ENCODE data around the gene ASIC4. TPM values are rescaled to one million over a fixed set of nuclear protein-coding genes. Genes with fewer than 3 reads are reported as not detected.

The ASIC4 gene
- total RNA-seq, 4 donors from 2014 or later, result not detected

DNA sequence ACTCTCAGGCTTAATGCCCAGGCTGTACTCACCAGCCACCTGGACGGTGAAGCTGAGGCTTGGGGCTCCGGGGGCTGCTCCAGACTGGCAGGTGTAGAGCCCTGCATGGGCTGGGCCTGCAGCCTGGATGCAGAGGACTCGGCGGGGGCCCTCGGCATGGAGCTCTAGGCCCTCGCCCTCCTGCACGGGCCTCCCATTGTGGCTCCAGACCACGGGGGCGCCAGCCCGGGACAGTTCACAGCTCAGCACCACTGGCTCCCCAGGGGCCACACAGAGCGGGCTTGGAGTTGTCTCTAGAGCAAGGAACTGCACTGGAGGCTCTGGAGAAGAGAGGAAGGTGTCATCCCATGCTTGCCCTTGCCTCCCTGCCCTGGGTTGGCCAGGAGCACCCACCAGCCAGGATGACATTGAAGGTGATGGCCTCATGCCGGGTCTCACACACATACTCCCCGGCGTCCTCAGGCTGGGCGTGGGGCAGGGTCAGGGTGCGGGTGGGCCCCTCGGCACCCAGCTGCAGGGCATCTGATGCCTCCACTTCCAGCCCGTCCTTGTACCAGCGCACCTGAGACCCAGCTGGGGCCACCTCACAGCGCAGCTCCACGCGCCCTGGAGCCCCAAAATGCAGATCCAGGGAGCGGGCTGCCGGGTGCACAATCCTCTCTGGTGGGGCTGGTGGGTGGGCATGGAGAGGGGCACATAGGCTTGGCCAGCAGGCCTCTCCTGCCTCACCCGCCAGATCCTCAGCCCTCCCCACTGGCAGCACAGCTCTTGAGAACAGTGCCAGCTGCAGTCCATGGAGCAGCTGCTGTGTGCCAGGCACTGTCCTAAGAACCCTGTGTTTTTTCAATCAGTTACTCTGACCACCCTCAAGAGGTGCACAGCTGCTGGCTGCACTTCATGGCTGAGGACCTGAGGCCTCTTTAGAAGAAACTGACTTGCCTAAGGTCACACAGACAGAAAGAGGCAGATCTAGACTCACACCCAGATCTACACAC, 43.8 kb downstream of the ASIC4 start:
- TF ChIP-seq, protein P1, sequence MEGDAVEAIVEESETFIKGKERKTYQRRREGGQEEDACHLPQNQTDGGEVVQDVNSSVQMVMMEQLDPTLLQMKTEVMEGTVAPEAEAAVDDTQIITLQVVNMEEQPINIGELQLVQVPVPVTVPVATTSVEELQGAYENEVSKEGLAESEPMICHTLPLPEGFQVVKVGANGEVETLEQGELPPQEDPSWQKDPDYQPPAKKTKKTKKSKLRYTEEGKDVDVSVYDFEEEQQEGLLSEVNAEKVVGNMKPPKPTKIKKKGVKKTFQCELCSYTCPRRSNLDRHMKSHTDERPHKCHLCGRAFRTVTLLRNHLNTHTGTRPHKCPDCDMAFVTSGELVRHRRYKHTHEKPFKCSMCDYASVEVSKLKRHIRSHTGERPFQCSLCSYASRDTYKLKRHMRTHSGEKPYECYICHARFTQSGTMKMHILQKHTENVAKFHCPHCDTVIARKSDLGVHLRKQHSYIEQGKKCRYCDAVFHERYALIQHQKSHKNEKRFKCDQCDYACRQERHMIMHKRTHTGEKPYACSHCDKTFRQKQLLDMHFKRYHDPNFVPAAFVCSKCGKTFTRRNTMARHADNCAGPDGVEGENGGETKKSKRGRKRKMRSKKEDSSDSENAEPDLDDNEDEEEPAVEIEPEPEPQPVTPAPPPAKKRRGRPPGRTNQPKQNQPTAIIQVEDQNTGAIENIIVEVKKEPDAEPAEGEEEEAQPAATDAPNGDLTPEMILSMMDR (IDR thresholded peaks at IDR 0.05; ENCODE audit: low read depth), result no peak

DNA sequence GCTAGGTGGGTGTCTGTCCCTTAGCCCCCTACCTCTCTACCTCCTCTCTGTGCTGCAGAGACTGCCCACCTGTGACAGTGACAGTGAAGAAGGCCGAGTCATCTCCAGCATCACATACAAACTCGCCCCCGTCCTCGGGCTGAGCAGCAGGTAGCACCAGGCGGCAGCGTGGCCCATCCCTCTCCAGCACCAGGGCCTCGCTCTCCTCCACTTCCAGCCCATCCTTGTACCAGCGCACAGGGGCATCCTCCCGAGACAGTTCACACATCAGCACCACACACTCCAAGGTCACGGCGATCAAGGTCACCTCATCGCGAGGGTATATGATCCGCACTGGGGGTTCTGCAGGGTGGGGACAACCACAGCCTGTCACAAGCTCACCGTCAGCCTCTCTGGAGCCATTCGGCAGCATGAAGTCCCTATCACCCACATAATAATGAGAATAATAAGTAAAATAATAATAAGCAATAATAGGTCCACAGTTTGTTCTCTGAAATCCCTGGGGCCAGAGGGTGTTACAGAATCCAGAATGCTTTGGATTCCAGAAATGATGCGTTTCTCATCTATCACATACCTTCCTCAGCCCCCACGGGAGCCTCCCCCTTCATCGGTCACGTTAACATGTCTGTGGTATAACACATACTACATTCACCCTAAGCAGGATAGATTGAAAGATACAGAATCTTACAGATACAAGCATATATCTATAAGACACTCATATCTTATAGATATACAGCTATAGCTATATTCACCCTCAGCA, 45.1 kb downstream of the ASIC4 start:
- TF ChIP-seq, protein P1 (IDR thresholded peaks at IDR 0.05; ENCODE audit: low read depth), result no peak

DNA sequence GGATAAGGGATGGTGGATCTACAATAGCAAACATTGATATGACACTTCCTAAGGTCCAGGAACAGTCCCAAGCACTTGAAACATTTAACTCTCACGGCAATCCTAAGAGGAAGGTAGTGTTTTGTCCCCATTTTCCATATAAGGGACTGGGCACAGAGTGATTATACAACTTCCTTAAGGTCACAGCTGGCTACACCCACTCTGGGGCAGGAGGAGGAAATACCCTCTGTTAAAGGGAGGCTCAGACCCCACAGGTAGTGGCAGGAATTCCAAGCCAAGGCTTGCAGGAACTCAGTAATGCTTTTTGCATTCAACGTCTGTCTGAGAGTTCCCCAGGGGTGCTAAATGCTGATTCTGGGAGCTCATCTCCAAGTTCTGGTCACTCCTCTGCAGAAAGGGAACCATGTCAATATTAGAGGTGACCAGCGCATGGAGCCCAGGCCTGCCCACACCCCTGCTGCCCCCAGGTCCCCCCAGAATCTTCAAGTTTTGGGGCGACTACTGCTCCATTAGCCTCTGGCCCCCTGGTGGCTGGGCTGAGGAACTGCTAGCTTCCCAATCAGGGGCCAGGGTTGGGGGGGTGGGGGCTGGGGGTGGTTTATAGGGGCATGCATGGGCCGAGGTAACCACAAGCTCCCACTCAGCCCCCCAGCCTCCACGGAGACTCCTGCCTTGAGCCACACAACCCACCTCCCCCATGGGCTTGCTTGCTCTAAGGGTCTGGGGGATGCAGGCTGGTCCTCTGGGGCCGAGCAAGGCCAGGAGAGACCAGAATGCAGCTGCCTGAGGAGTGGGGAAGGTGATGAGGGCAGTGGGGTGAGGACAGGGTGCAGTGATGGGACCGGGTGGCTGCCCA, 46.0 kb downstream of the ASIC4 start:
- TF ChIP-seq, protein P1 (IDR thresholded peaks at IDR 0.05; ENCODE audit: low read depth), result no peak

DNA sequence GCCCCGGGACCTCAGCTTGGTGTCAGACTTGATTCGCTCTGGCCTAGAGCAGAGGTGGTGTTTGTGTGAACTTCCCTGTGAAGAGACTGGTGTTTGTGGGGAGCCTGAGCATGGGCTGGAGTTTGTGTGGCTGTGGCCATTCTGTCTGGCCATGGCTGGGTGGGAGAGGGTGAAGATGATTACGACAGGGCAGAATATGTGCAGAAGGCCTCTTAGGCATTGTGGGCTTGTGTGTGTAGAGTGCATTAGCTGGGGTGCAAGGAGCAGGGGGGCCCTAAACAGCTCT, 46.6 kb downstream of the ASIC4 start:
- TF ChIP-seq, protein P1 (IDR thresholded peaks at IDR 0.05; ENCODE audit: low read depth), result no peak

DNA sequence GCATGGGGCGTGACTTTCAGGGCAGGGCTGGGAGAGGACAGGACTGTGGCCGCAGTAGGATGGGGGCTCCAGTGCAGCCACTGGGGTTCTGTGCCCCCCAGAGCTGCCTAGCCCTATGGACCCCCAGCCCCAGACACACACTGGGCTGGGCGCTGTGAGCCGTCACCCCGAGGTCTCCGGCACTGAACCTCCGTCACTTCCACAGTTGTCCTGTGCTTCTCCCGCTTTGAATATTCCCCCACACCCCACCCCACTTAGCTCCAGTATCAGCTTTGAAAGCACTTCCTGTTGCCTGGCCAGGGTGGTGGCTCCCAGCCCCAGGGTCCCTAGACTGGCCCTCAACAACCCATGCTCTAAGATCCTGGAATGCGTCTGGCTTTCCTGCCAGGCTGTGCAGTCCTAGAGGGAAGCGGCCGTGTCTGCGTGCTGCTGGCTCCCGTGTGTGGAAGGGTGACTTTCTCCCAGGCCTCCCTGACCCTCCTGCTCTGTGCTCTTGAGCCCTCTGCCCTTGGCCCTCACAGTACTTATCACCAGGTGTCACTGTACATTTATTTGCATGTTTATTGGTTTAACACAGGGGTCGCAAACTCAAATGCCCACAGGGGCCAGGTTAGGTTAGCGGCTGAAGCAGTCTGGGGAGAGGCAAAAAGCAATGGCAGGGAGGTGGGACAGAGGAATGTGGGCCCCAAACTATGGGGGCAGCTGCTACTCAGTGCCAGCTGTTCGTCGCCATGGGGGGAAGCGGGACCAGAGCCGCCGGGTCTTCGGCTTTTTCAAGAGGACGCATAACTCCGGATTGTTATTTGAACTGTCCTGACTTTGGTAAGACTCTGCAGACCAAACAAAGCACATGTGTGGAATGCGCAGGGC, 47.1 kb downstream of the ASIC4 start:
- TF ChIP-seq, protein P1 (IDR thresholded peaks at IDR 0.05; ENCODE audit: low read depth), result no peak

DNA sequence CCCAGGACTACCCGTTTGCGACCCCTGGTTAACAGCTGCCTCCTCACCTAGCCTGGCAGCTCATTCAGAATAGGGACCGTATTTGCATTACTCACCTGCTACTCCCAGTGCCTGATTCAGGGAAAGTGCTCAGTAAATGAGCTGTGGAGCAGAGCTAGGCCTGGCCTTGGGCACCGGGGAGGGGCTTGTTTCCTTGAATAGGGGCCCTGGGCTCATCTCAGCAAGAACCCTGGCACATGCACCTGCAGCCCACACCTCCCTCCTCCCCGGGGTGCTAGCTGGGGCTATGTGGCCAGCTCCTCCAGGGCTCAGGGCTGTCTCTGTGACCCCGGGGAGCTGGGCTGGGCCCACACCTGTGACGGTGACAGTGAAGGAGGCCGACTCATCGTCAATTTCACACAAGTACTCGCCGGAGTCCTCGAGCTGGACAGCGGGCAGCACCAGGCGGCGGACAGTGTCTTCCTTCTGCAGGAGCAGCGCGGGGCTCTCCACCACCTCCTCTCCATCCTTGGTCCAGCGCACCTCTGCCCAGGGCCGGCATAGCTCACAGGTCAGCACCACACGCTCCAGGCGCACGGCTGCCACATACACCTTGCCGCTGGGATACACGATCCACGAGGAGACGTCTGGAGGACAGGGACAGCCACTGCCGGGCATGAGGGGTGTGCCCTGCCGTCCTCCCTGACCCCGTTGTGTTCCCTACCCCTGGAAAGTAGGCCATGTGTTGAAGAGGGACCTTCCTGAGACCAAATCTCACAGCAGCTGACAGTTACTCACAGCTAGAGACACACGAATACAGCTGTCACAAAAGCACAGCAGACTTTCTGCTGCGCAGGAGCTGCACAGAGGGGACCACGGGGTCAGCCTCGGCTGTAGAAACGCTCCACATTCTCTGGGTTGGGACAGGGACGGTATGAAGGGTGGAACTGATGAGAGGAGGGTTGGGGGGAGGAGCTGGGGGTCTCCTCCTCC, 48.1 kb downstream of the ASIC4 start:
- TF ChIP-seq, protein P1 (IDR thresholded peaks at IDR 0.05; ENCODE audit: low read depth), result no peak
